Keratinocyte (primary cell): ENCODE data around the gene ASCL2.

ENCODE experiments used
- CTCF ChIP-seq, 3 experiments: IDR thresholded peaks in 1 of 3; conservative IDR thresholded peaks in 1 of 3; optimal IDR thresholded peaks in 1 of 3; 2 replicates in 2 of 3; 3 replicates in 1 of 3; pipeline versions ENCODE3 to v1.5.1; 2011; ENCODE audit warnings: low read length in 3 of 3, mild to moderate bottlenecking in 3 of 3, moderate library complexity in 2 of 3, control low read depth in 1 of 3, inconsistent platforms in 1 of 3; ENCODE audit not compliant: insufficient read depth in 2 of 3; ENCODE audit errors: extremely low read depth in 1 of 3
- EZH2 ChIP-seq: IDR thresholded peaks from one replicate; pipeline ENCODE4 v1.6.1; 2012; ENCODE audit warnings: inconsistent platforms, mild to moderate bottlenecking, low read length, moderate library complexity

DNA sequence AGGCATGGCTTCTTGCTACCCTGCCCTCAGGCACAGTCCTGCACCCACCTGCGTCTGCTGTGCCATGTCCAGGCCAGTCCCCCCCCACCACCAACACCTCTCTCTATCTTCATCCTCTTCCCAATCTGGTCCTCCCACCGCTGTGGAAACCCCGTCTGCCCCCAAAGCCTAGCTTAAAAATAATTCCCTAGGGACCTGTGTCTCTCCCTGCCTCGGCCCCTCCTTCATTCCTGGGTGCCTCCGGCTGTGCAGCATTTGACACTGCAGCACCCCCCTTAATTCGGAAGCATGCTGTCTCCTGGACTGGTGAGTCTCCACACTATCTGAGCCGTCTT lies 2.5 kb upstream of the ASCL2 start:
- TF ChIP-seq CTCF (optimal IDR thresholded peaks at IDR 0.05 in 1 of 3, IDR thresholded peaks at IDR 0.05 in 1 of 3, conservative IDR thresholded peaks at IDR 0.05 in 1 of 3; ENCODE audit: extremely low read depth in 1 of 3, insufficient read depth in 2 of 3, low read length in 3 of 3) (no peak), EZH2 (no peak)
